ENCODE data around the gene EVA1C. TPM values are rescaled to one million over a fixed set of nuclear protein-coding genes. Genes with fewer than 3 reads are reported as not detected.

The EVA1C gene
- total and polyA plus RNA-seq, 7 donors: 5.5 to 10.7 (median 6.1) TPM

- no peak for TF ChIP-seq CTCF (IDR thresholded peaks at IDR 0.05)
- intact Hi-C loops (cut with DNase I): no loop called here
- peaks cover 11% of the 10 kb centered on the region for H3K4me1 ChIP-seq
- H3K4me3 ChIP-seq: peak overlapping the region; percentile 95
- DNase-seq (no peak), ATAC-seq (peak in 3 of 4 donors; percentile 42 to 59 (median 50))
- 0 to 1% (median 0%) methylated on average over 26 to 32 of the region's 32 CpGs for WGBS, 3 donors
- peak overlapping the region; percentile 83 for H3K27ac ChIP-seq
- H3K9me3 ChIP-seq: no peaks in the 10 kb centered on the region
- peaks cover 0 to 7% (median 0%) of the 10 kb centered on the region in 3 donors for H3K27me3 ChIP-seq (ENCODE audit: insufficient read depth in 3 of 3, low read length in 2 of 3)
- H3K36me3 ChIP-seq (ENCODE audit: insufficient read depth in 1 of 2, low read depth in 1 of 2): peaks cover 0 to 10% of the 10 kb centered on the region in 2 donors
Measured at GRCh38 chr21:32392299-32392879, 20.1 kb upstream of the EVA1C start.

DNA sequence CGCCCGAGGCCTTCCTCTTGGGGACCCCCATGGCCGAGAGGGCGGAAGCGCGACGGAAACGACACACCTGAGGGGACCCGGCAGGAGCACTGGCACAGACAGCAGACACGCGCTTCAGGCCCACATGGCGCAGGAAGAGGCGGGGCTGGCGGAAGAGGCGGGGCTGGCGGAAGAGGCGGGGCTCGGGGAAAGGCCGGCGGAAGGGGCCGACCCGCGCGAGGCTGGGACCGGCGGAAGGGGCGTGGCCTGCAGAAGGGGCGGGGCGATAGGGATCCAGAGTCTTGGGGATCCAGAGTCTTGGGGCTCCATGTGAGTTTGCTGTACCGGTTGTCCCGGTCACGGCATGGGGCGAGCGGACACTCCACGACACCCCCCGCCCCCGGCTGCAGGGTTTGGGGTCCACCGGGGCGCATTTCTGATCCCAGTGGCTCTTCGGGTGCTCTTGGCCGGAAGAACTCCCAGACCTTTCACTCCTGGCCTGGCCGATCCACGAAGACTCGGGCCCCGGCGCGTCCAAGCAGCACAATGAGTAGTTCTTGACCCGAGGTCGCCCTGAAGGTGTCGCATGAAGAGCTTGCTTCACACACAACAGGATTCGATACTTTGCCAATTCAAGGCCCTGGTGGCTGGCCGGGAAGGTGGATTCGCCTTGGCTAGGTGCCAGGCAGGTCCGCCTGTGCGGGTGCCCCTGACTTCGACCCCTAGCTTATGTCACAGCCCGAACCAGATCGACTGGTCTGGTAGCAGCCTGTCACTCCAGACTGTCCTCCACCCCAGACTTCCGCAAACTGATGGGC, 19.4 kb upstream of the EVA1C start, which contains the start of gene URB1:
Gene URB1 (minus strand): TSS at position 133 of the 797 bp plus-strand sequence. CDS start 102 bp downstream, at position 31.
- peaks cover 11% of the 10 kb centered on the region for H3K4me1 ChIP-seq
- 5 to 7% (median 6%) methylated on average over 37 to 59 of the region's 59 CpGs for WGBS, 3 donors
- intact Hi-C loops (cut with DNase I): no loop called here
- H3K27me3 ChIP-seq (ENCODE audit: insufficient read depth in 3 of 3, low read length in 2 of 3): peaks cover 0 to 14% (median 0%) of the 10 kb centered on the region in 3 donors
- peak; percentile 99 to 100 (median 100) for ATAC-seq
- peak within 1 kb of the TSS; percentile 95 for H3K4me3 ChIP-seq
- peak within 1 kb of the TSS; percentile 83 for H3K27ac ChIP-seq
- no peaks in the 10 kb centered on the region for H3K9me3 ChIP-seq
- DNase-seq: peak; percentile 93 to 97
- TF ChIP-seq CTCF (IDR thresholded peaks at IDR 0.05): no peak
- H3K36me3 ChIP-seq (ENCODE audit: insufficient read depth in 1 of 2, low read depth in 1 of 2): peaks cover 0 to 10% of the 10 kb centered on the region in 2 donors

DNA sequence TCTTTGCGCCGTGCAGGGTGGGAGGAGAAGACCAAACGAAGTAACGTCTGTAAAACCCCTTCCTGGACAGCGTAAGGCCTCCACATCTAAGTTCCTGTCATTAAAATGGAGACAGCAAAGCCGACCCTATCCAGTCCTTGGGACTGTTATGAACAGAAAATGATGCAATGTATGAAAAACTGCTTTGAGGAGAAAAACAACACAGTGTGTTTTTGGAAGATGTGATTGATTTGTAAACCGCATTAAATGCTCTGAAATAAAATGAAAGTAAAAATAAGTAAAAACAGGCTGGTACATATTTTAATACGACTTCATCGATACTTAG, 18.9 kb upstream of the EVA1C start:
- peaks cover 11% of the 10 kb centered on the region for H3K4me1 ChIP-seq
- 55 to 64% (median 63%) methylated on average over 9 of the region's 9 CpGs for WGBS, 3 donors
- H3K4me3 ChIP-seq: peak overlapping the region; percentile 95
- peak overlapping the region; percentile 83 for H3K27ac ChIP-seq
- intact Hi-C loops (cut with DNase I): no loop called here
- peaks cover 0 to 17% (median 0%) of the 10 kb centered on the region in 3 donors for H3K27me3 ChIP-seq (ENCODE audit: insufficient read depth in 3 of 3, low read length in 2 of 3)
- no peaks in the 10 kb centered on the region for H3K9me3 ChIP-seq
- TF ChIP-seq CTCF (IDR thresholded peaks at IDR 0.05): no peak
- H3K36me3 ChIP-seq (ENCODE audit: insufficient read depth in 1 of 2, low read depth in 1 of 2): peaks cover 0 to 10% of the 10 kb centered on the region in 2 donors
- no peak for ATAC-seq
- no peak for DNase-seq

DNA sequence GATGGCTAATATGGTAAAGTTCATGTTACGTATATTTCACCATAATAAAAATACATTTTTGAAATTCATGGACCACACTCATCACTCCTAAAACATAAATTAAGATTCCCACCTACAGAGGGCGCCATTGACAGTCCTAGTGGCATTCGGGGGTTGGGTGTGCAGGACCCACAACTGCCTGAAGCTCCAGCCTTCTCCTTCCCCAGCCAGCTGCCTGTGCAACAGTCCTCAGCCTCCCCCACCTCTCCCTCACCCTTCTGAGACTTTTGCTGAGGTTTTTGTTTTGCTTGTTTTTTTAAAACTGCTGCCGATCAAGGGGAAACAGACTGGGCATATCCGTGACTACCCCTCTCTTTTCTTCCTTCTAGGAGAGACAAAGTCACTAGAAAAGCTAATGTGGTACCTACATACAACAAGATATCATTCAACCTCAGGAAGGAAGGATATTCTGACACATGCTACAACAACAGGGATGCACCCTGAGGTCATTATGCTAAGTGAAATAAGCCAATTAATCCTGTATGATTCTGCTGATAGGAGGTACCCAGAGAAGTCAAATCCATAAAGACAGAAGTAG, 9.2 kb upstream of the EVA1C start:
- Histone ChIP-seq H3K36me3 (ENCODE audit: insufficient read depth in 1 of 2, low read depth in 1 of 2) (no peaks in the 10 kb centered on the region), H3K27me3 (ENCODE audit: insufficient read depth in 3 of 3, low read length in 2 of 3) (peaks cover 0 to 6% (median 0%) of the 10 kb centered on the region in 3 donors), H3K4me1 (no peaks in the 10 kb centered on the region), H3K27ac (no peak overlapping the region), H3K4me3 (no peak overlapping the region), H3K9me3 (no peaks in the 10 kb centered on the region)
- 12 to 15% (median 13%) methylated on average over 5 of the region's 5 CpGs for WGBS, 3 donors
- intact Hi-C loops (cut with DNase I): loop anchor here (2.0 to 10.0 kb wide), 3 partner anchors 164 to 202 kb away; no protein-coding TSS in a partner anchor
- DNase-seq: peak in 1 of 2 donors; percentile 35
- ATAC-seq: peak in 3 of 4 donors; percentile 70 to 78 (median 76)
- peak; percentile 57 for TF ChIP-seq CTCF (IDR thresholded peaks at IDR 0.05)

All from psoas muscle (tissue), 8 donors.